Activated CD4-positive, alpha-beta memory T cell treated with anti-CD3 and anti-CD28 coated beads for 36 hours (primary cell): ENCODE measurements around the gene BCAR1. TPM values are rescaled to one million over a fixed set of nuclear protein-coding genes. Genes with fewer than 3 reads are reported as not detected.
"Not testable (repeated sequence)": the region's sequence is repeated elsewhere in the genome, so short reads cannot be mapped to it uniquely, and the experiment has no call there.

Experiments
- CTCF ChIA-PET: fragments of 350-600 bp; sonication (Branson Sonifier 250); formaldehyde crosslinking; loops from one replicate; lab custom pipeline; 2021; ENCODE audit warnings: antibody characterized with exemption, inconsistent platforms; lab: Charles Lee
- POLR2A ChIA-PET: fragments of 350-600 bp; sonication (Branson Sonifier 250); formaldehyde crosslinking; loops from one replicate; lab custom pipeline; 2021; ENCODE audit warnings: antibody characterized with exemption; lab: Charles Lee
- DNase-seq: peaks from one replicate; pipeline ENCODE4 v3.0.0-alpha.2; 2020
- H3K27ac Mint-ChIP-seq: one replicate; pipeline ENCODE4 v1.8.0; 2021; ENCODE audit warnings: mixed read lengths
- H3K27me3 Mint-ChIP-seq: one replicate; pipeline ENCODE4 v1.8.0; 2021; ENCODE audit warnings: mixed read lengths
- H3K36me3 Mint-ChIP-seq: one replicate; pipeline ENCODE4 v1.8.0; 2021; ENCODE audit warnings: mixed read lengths
- H3K4me1 Mint-ChIP-seq: one replicate; pipeline ENCODE4 v1.8.0; 2021; ENCODE audit warnings: low read depth, mixed read lengths
- H3K4me3 Mint-ChIP-seq: one replicate; pipeline ENCODE4 v1.8.0; 2021; ENCODE audit warnings: mild to moderate bottlenecking, mixed read lengths
- H3K9me3 Mint-ChIP-seq: one replicate; pipeline ENCODE4 v1.8.0; 2021; ENCODE audit warnings: mixed read lengths
- intact Hi-C: fragments of 100-400 bp; cut with micrococcal nuclease; formaldehyde crosslinking; loops from one replicate; pipeline ENCODE4 v1.15.1; 2023
- total RNA-seq, 2 experiments: library from RNA; stranded (reverse); gene quantifications; one replicate each; pipeline ENCODE4 v1.2.3, GENCODE V29; 2021

The BCAR1 gene
- total RNA-seq, 2 experiments from 2014 or later: 0.78 to 1.1 TPM

DNA sequence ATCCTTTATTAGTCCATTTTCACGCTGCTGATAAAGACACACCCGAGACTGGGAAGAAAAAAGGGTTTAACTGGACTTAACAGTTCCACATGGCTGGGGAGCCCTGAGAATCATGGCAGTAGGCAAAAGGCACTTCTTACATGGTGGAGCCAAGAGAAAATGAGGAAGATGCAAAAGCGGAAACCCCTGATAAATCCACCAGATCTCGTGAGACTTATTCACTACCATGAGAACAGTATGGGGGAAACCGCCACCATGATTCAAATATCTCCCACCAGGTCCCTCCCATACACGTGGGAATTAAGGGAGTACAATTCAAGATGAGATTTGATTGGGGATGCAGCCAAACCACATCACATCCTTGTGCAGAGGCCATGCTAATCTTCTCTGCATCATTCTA, 35.0 kb upstream of the BCAR1 start:
- Mint-ChIP-seq H3K4me1 (peaks cover 16% of the 10 kb centered on the region), H3K4me3 (no peak overlapping the region), H3K36me3 (peaks cover 15% of the 10 kb centered on the region), H3K27me3 (peaks cover 6% of the 10 kb centered on the region), H3K27ac (no peak overlapping the region), H3K9me3 (no peaks in the 10 kb centered on the region)
- ChIA-PET CTCF (no interaction called here), POLR2A (no interaction called here)
- intact Hi-C loops: no loop called here
- no peak for DNase-seq

DNA sequence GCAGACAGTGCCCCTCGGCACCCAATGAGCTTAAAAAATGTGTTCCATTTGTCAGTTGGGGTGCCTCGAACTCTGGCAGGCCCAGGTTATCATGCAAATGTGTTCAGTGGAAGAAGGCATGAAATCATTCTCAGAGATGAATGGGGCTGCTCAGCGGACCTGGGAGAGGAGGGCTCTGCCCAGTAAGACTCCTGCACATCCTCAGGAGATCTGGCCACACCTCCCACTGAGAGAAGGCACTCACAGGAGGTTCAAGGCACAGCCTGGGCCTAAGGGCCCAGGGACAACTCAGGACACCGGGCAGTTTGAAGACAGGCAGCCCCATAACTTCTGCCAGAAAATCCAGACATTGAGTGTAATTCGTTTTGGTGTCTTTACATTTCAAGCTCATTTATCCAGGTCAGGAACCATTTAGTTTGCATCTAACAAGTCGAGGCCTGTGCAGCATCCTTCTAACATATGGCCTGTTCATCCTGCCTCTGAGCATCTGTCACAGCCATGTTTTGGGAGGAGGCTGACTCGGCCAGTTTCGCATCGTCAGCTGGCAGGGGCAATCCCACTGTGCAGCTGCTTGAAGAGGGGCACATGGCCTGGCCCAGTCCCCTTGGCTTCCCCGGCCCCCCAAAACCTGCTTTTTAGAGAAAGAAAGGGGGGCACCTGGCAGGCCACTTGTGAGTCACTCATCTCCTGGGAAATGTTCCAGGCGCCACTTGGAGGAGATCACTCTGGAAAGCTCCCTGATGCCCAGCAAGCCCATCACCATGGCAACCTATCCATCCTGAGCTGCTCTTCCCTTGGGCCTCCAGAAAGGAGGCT, 31.2 kb upstream of the BCAR1 start:
- ChIA-PET CTCF (interaction anchor here (1.3 kb wide), 1 partner anchor 83 kb away, joined by 4 read pairs; no protein-coding TSS in a partner anchor), POLR2A (interaction anchor here (0.6 kb wide), 1 partner anchor 63 kb away, joined by 3 read pairs; no protein-coding TSS in a partner anchor)
- no peak for DNase-seq
- Mint-ChIP-seq H3K4me1 (peaks cover 2% of the 10 kb centered on the region), H3K4me3 (no peak overlapping the region), H3K36me3 (peaks cover 6% of the 10 kb centered on the region), H3K27me3 (peaks cover 6% of the 10 kb centered on the region), H3K27ac (no peak overlapping the region), H3K9me3 (no peaks in the 10 kb centered on the region)
- intact Hi-C loops: no loop called here

- no peak for DNase-seq
- H3K27me3 Mint-ChIP-seq: peaks cover 6% of the 10 kb centered on the region
- H3K4me3 Mint-ChIP-seq: no peak overlapping the region
- intact Hi-C loops: no loop called here
- CTCF ChIA-PET: no interaction called here
- peaks cover 6% of the 10 kb centered on the region for H3K36me3 Mint-ChIP-seq
- no peaks in the 10 kb centered on the region for H3K9me3 Mint-ChIP-seq
- POLR2A ChIA-PET: interaction anchor here (0.6 kb wide), 1 partner anchor 64 kb away, joined by 3 read pairs; no protein-coding TSS in a partner anchor
- H3K4me1 Mint-ChIP-seq: no peaks in the 10 kb centered on the region
- no peak overlapping the region for H3K27ac Mint-ChIP-seq
These were observed 30.4 kb upstream of the BCAR1 start for GRCh38 chr16:75281826-75282225.

DNA sequence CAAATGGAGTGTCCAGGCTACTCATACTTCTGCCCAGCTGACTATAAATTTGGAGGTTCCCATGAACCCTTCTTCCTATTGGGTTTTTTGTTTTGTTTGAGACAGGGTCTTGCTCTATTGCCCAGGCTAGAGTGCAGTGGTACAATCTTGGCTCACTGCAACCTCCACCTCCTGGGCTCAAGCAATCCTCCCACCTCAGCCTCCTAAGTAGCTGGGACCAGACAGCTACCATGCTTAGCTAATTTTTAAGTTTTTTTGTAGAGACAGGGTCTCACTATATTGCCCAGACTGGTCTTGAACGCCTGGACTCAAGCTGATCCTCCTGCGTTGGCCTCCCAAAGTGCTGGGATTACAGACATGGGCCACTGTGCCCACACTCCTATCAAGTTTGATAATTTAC, 29.6 kb upstream of the BCAR1 start:
- CTCF ChIA-PET: not testable (repeated sequence)

GRCh38 chr16:75280331-75280804, 28.9 kb upstream of the BCAR1 start:
- Mint-ChIP-seq H3K27ac (no peak overlapping the region), H3K4me1 (no peaks in the 10 kb centered on the region), H3K9me3 (no peaks in the 10 kb centered on the region), H3K4me3 (no peak overlapping the region), H3K36me3 (peaks cover 3% of the 10 kb centered on the region), H3K27me3 (peaks cover 5% of the 10 kb centered on the region)
- DNase-seq: no peak
- intact Hi-C loops: no loop called here
- ChIA-PET CTCF (interaction anchor here (1.6 kb wide), 1 partner anchor 47 kb away, joined by 5 read pairs; no protein-coding TSS in a partner anchor), POLR2A (no interaction called here)

More for the DNA sequence above, 29.6 kb upstream of the BCAR1 start:
- H3K9me3 Mint-ChIP-seq, H3K4me1 Mint-ChIP-seq, H3K4me3 Mint-ChIP-seq, intact Hi-C loops, POLR2A ChIA-PET, H3K27ac Mint-ChIP-seq, H3K36me3 Mint-ChIP-seq, H3K27me3 Mint-ChIP-seq, DNase-seq: not testable (repeated sequence)

DNA sequence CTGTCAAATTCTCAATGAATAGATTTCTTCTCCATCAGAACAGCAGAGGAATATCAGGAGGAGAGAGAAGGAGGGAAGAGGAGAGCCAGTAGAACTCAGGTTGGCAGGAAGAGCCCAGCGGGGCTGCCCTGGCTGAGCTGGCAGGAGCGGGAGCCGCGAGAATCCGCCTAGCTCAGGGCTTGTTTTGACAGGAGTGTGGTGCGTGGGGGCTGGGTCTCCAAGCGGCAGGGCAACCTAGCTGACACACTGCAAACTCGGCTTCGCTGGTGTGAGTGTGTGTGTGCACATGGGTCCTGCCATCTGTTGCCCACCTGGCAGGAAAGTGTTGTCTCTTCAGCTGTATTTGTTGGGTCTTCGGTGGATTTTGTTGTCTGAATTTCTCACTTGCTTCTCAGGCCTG, 27.9 kb upstream of the BCAR1 start:
- peaks cover 3% of the 10 kb centered on the region for H3K4me1 Mint-ChIP-seq
- H3K27ac Mint-ChIP-seq: no peak overlapping the region
- ChIA-PET POLR2A (no interaction called here), CTCF (interaction anchor here (0.6 to 1.6 kb wide), 2 partner anchors 29 to 46 kb away, joined by 4 to 5 read pairs; no protein-coding TSS in a partner anchor)
- intact Hi-C loops: no loop called here
- H3K9me3 Mint-ChIP-seq: no peaks in the 10 kb centered on the region
- peaks cover 5% of the 10 kb centered on the region for H3K27me3 Mint-ChIP-seq
- H3K4me3 Mint-ChIP-seq: no peak overlapping the region
- H3K36me3 Mint-ChIP-seq: peaks cover 3% of the 10 kb centered on the region
- no peak for DNase-seq

DNA sequence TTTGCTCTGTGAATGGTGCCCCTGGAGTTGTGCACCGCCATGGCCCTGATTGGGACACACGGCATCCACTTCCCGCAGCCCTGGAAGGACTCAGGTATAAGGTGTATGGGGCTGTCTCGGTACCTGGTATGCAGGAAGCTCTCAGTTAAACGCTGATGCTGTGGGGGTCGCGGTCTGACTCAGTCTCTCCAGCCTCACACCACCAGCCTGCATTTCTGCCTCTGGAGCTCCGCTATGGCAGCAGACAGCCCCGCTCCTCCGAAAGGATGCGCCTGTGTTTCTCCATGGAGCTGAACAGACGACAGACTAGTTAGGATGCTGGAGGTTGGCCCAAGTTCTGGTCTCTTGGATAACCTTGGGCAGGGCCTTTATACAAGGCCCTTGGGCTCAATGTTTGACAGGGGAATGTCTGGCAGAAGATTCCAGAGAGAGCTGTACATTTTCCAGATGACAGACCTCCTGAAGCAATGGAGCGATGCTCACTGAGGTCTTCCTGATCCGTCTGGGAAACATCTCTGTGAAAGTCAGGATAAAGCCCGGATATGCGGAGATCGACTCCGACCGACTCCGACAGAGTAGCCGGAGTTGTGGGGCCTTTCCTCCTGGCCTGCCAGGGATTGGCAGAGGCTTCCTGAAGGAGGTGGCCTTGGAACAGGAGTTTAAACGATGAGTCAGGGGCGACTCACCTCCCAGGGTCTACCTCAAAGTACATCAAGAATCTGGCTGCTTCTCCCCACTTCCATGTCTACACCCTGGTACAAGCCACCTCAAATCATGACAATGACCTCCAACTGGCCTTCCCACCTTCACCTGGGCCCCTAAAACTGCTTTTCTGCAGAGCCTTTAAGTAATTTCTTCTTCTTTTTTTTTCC, 21.9 kb upstream of the BCAR1 start:
- Mint-ChIP-seq H3K36me3 (no peaks in the 10 kb centered on the region), H3K27me3 (peaks cover 4% of the 10 kb centered on the region), H3K4me1 (peaks cover 3% of the 10 kb centered on the region), H3K9me3 (no peaks in the 10 kb centered on the region), H3K27ac (no peak overlapping the region), H3K4me3 (no peak overlapping the region)
- DNase-seq: no peak
- ChIA-PET CTCF (no interaction called here), POLR2A (no interaction called here)
- intact Hi-C loops: no loop called here

DNA sequence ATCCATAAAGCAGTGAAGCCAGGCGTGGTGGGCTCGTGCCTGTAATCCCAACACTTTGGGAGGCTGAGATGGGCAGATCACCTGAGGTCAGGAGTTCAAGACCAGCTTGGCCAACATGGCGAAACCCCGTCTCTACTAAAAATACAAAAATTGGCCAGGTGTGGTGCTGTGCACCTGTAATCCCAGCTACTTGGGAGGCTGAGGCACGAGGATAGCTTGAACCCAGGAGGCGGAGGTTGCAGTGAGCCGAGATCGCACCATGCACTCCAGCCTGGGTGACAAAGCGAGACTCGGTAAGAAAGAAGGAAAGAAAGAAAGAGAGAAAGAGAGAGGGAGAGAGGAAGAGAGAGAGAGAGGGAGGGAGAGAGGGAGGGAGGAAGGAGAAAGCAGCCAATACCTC, 21.2 kb upstream of the BCAR1 start:
- H3K9me3 Mint-ChIP-seq, H3K27me3 Mint-ChIP-seq, CTCF ChIA-PET, POLR2A ChIA-PET, H3K4me1 Mint-ChIP-seq, H3K27ac Mint-ChIP-seq, intact Hi-C loops, H3K4me3 Mint-ChIP-seq, DNase-seq, H3K36me3 Mint-ChIP-seq: not testable (repeated sequence)

DNA sequence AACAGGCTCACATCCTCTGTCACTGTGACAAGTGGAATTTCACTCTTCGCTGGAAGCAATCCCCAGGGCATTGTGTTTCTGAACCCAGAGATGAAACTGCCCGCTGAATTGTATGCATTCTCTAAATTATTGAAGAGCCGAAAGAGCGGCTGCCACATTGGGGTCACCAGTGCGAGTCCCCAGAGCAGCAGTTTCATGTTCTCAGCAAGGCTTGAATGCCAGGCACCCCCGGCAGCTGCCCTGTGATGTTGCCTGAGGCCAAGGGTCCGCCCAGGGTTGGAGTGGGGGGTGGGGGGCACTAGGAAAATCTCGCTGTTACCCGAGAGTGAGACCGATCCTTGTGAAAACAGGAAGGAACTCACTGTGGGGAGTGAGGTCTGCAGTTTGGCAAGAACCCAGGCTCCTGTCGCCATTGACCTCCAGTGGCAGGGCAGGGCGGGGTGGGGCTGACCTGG, 20.7 kb upstream of the BCAR1 start:
- Mint-ChIP-seq H3K27me3 (peaks cover 4% of the 10 kb centered on the region), H3K36me3 (no peaks in the 10 kb centered on the region)
- POLR2A ChIA-PET: no interaction called here

GRCh38 chr16:75271441-75272096, 20.1 kb upstream of the BCAR1 start:
- DNase-seq: no peak
- Mint-ChIP-seq H3K9me3 (no peaks in the 10 kb centered on the region), H3K36me3 (no peaks in the 10 kb centered on the region), H3K27me3 (peaks cover 8% of the 10 kb centered on the region), H3K4me3 (no peak overlapping the region), H3K27ac (no peak overlapping the region), H3K4me1 (peaks cover 3% of the 10 kb centered on the region)
- ChIA-PET POLR2A (no interaction called here), CTCF (interaction anchor here (1.3 kb wide), 1 partner anchor 38 kb away, joined by 3 read pairs; no protein-coding TSS in a partner anchor)
- intact Hi-C loops: no loop called here

More for the DNA sequence above, 20.7 kb upstream of the BCAR1 start:
- no peak overlapping the region for H3K4me3 Mint-ChIP-seq
- peaks cover 3% of the 10 kb centered on the region for H3K4me1 Mint-ChIP-seq
- no peaks in the 10 kb centered on the region for H3K9me3 Mint-ChIP-seq
- H3K27ac Mint-ChIP-seq: no peak overlapping the region
- CTCF ChIA-PET: interaction anchor here (1.3 kb wide), 1 partner anchor 38 kb away, joined by 3 read pairs; no protein-coding TSS in a partner anchor
- intact Hi-C loops: no loop called here
- DNase-seq: no peak

GRCh38 chr16:75269358-75269757, 17.9 kb upstream of the BCAR1 start:
- H3K27ac Mint-ChIP-seq, intact Hi-C loops, POLR2A ChIA-PET, CTCF ChIA-PET, H3K4me1 Mint-ChIP-seq, H3K4me3 Mint-ChIP-seq, DNase-seq, H3K9me3 Mint-ChIP-seq, H3K36me3 Mint-ChIP-seq: not testable (repeated sequence)
- peaks cover 17% of the 10 kb centered on the region for H3K27me3 Mint-ChIP-seq
